H9 (cell line): ENCODE measurements around the gene THY1. TPM values are rescaled to one million over a fixed set of nuclear protein-coding genes. Genes with fewer than 3 reads are reported as not detected.

Experiments
- DNase-seq: peaks from one replicate; pipeline ENCODE4 v3.0.0-alpha.2; 2017
- H2AFZ ChIP-seq: one replicate; pipeline ENCODE4 v1.6.1; 2013; ENCODE audit warnings: mild to moderate bottlenecking, low read length, control low read depth, moderate library complexity
- H2AK5ac ChIP-seq: 2 replicates; pipeline ENCODE4 v1.6.1; 2013; ENCODE audit warnings: low read length, control low read depth, mixed read lengths; ENCODE audit not compliant: insufficient read length
- H2BK120ac ChIP-seq: one replicate; pipeline ENCODE4 v1.6.1; 2013; ENCODE audit warnings: low read depth, mild to moderate bottlenecking, low read length, control low read depth, inconsistent platforms; ENCODE audit not compliant: poor library complexity, severe bottlenecking
- H2BK12ac ChIP-seq: 2 replicates; pipeline ENCODE4 v1.6.1; 2013; ENCODE audit warnings: low read length, control low read depth, mixed read lengths, low read depth; ENCODE audit not compliant: insufficient read length
- H2BK15ac ChIP-seq: 2 replicates; pipeline ENCODE4 v1.6.1; 2013; ENCODE audit warnings: low read depth, low read length, control low read depth
- H2BK20ac ChIP-seq: one replicate; pipeline ENCODE4 v1.6.1; 2013; ENCODE audit warnings: low read depth, mild to moderate bottlenecking, low read length, control low read depth, inconsistent platforms; ENCODE audit not compliant: poor library complexity, severe bottlenecking
- H2BK5ac ChIP-seq: 2 replicates; pipeline ENCODE4 v1.6.1; 2013; ENCODE audit warnings: low read length, control low read depth, mixed read lengths; ENCODE audit not compliant: insufficient read length
- H3K14ac ChIP-seq: 2 replicates; pipeline ENCODE4 v1.6.1; 2013; ENCODE audit warnings: low read length, control low read depth; ENCODE audit not compliant: insufficient read depth
- H3K18ac ChIP-seq: 2 replicates; pipeline ENCODE4 v1.6.1; 2013; ENCODE audit warnings: low read depth, mild to moderate bottlenecking, mixed read lengths, low read length, control low read depth; ENCODE audit not compliant: insufficient read length
- H3K23ac ChIP-seq: 2 replicates; pipeline ENCODE4 v1.6.1; 2013; ENCODE audit warnings: low read length, control low read depth, mixed read lengths, low read depth; ENCODE audit not compliant: insufficient read length
- H3K23me2 ChIP-seq: 2 replicates; pipeline ENCODE4 v1.6.1; 2013; ENCODE audit warnings: low read depth, mild to moderate bottlenecking, mixed read lengths, low read length, control low read depth; ENCODE audit not compliant: insufficient read length, poor library complexity, severe bottlenecking
- H3K27ac ChIP-seq: 2 replicates; pipeline ENCODE4 v1.5.1; 2013; ENCODE audit warnings: low read length, control low read depth, mixed read lengths, low read depth; ENCODE audit not compliant: insufficient read length
- H3K27me3 ChIP-seq: 2 replicates; pipeline ENCODE4 v1.6.1; 2013; ENCODE audit warnings: low read length, control low read depth, inconsistent platforms; ENCODE audit not compliant: insufficient read depth
- H3K4ac ChIP-seq: 2 replicates; pipeline ENCODE4 v1.6.1; 2013; ENCODE audit warnings: low read depth, mild to moderate bottlenecking, control low read depth, inconsistent platforms, low read length, moderate library complexity
- H3K4me1 ChIP-seq: 2 replicates; pipeline ENCODE4 v1.6.1; 2013; ENCODE audit warnings: low read length, control low read depth, inconsistent platforms; ENCODE audit not compliant: insufficient read depth
- H3K4me2 ChIP-seq: 2 replicates; pipeline ENCODE4 v1.6.1; 2013; ENCODE audit warnings: low read length, control low read depth, mixed read lengths; ENCODE audit not compliant: insufficient read length, insufficient read depth
- H3K56ac ChIP-seq: 2 replicates; pipeline ENCODE4 v1.6.1; 2013; ENCODE audit warnings: low read depth, mild to moderate bottlenecking, mixed read lengths, low read length, control low read depth; ENCODE audit not compliant: insufficient read length
- H3K79me1 ChIP-seq: 2 replicates; pipeline ENCODE4 v1.6.1; 2013; ENCODE audit warnings: low read depth, mild to moderate bottlenecking, moderate library complexity, low read length, control low read depth, inconsistent platforms; ENCODE audit not compliant: insufficient read depth, poor library complexity, severe bottlenecking
- H3K79me2 ChIP-seq: 2 replicates; pipeline ENCODE4 v1.6.1; 2013; ENCODE audit warnings: low read length, control low read depth, inconsistent platforms; ENCODE audit not compliant: insufficient read depth
- H3K9ac ChIP-seq: 2 replicates; pipeline ENCODE4 v1.6.1; 2013; ENCODE audit warnings: low read length, control low read depth, mixed read lengths; ENCODE audit not compliant: insufficient read length; ENCODE audit errors: extremely low read depth
- H3K9me3 ChIP-seq: one replicate; pipeline ENCODE4 v1.6.1; 2013; ENCODE audit warnings: low read depth, low read length, inconsistent platforms; ENCODE audit not compliant: control insufficient read depth
- H3T11ph ChIP-seq: one replicate; pipeline ENCODE4 v1.6.1; 2013; ENCODE audit warnings: mild to moderate bottlenecking, low read length, control low read depth, inconsistent platforms
- H4K20me1 ChIP-seq: one replicate; pipeline ENCODE4 v1.6.1; 2013; ENCODE audit not compliant: control insufficient read depth, insufficient read length, insufficient read depth
- H4K5ac ChIP-seq: 2 replicates; pipeline ENCODE4 v1.6.1; 2013; ENCODE audit warnings: low read depth, mild to moderate bottlenecking, mixed read lengths, low read length, control low read depth; ENCODE audit not compliant: insufficient read length
- H4K8ac ChIP-seq: replicated peaks from 2 replicates; pipeline ENCODE4 v1.6.1; 2013; ENCODE audit warnings: low read length, control low read depth, mixed read lengths, low read depth; ENCODE audit not compliant: insufficient read length
- H4K91ac ChIP-seq: 2 replicates; pipeline ENCODE4 v1.6.1; 2013; ENCODE audit warnings: low read depth, mild to moderate bottlenecking, moderate library complexity, mixed read lengths, low read length, control low read depth; ENCODE audit not compliant: insufficient read length
- H3K27ac Mint-ChIP-seq, 3 experiments: 2 replicates in 2 of 3; 3 replicates in 1 of 3; pipeline ENCODE4 v1.8.0; 2020 to 2021; ENCODE audit warnings: mixed read lengths in 3 of 3, mild to moderate bottlenecking in 1 of 3, moderate library complexity in 1 of 3
- H3K27me3 Mint-ChIP-seq: 2 replicates; pipeline ENCODE4 v1.8.0; 2021; ENCODE audit warnings: low read depth, mild to moderate bottlenecking, moderate library complexity, mixed read lengths
- H3K36me3 Mint-ChIP-seq, 3 experiments: 2 replicates in 2 of 3; 3 replicates in 1 of 3; pipeline ENCODE4 v1.8.0; 2020 to 2021; ENCODE audit warnings: low read depth in 3 of 3, mixed read lengths in 3 of 3; ENCODE audit not compliant: insufficient read depth in 1 of 3
- H3K4me1 Mint-ChIP-seq, 2 experiments: 2 replicates each; pipeline ENCODE4 v1.8.0; 2020; ENCODE audit warnings: mixed read lengths in 2 of 2
- H3K4me3 Mint-ChIP-seq, 2 experiments: 2 replicates in 1 of 2; 3 replicates in 1 of 2; pipeline ENCODE4 v1.8.0; 2020 to 2021; ENCODE audit warnings: mild to moderate bottlenecking in 2 of 2, mixed read lengths in 2 of 2, moderate library complexity in 1 of 2
- H3K9me3 Mint-ChIP-seq, 2 experiments: 2 replicates in 1 of 2; 3 replicates in 1 of 2; pipeline ENCODE4 v1.8.0; 2020; ENCODE audit warnings: mild to moderate bottlenecking in 2 of 2, mixed read lengths in 2 of 2, moderate library complexity in 1 of 2
- WGBS: extraction: QIAGEN DNeasy Blood & Tissue Kit; methylation state at CpG from one replicate; pipeline ENCODE4 v1.1.7; 2013; ENCODE audit warnings: missing lambda C conversion rate, low lambda C conversion rate, mixed read lengths; ENCODE audit not compliant: insufficient read length; ENCODE audit errors: extremely low coverage; 5-methylcytosine and 5-hydroxymethylcytosine counted together
- total RNA-seq: library from RNA; stranded (reverse); gene quantifications from 2 replicates; pipeline ENCODE4 v1.2.1, GENCODE V29; 2021
- TF ChIP-seq, protein P1 (sequence below): fragments of 200-600 bp; sonication (generic); conservative IDR thresholded peaks from 3 replicates; pipeline ENCODE4 v1.8.0; 2021; ENCODE audit warnings: antibody characterized with exemption, mild to moderate bottlenecking

The THY1 gene
- total RNA-seq, 1 experiment from 2014 or later, result 176 TPM

DNA sequence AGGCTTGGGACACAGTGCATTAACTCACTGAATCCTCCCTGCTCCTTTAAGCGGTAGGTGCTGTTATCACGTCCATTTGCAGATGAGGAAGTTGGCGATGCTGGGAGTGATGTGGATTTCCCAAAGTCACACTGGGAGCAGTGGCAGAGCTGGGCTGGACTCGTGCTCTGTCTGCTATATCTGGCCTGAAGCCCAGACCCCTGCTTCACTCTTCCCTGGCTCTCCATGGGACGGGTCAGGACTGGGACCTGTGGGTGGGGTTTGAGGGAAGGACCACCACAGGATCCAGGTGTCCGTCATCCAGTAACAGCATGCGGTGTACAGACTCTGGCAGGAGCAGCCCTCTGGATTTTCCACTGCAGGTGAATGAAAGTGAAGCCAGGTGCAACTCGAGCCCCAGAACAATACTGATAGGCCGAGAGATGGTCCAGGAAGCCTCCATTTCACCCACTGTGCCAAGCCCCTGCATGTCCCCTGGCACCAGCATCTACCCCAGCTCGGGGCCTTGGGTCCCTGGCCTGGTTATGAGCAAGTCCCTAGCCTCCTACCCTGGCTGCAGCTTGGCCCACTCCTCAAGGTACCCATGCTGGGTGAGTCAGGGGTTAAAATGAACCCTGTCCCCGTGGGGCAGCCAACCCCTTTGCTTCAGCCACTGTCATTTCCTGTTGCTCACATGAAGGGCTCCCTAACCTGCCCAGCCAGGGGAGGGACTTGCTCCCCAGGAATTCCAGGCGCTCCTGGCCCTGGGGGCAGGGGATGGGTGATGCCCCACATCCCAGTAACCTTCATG, 45.7 kb downstream of the THY1 start:
- H3K56ac ChIP-seq, result no peak overlapping the region
- H2BK12ac ChIP-seq, result no peak overlapping the region
- H3K27me3 ChIP-seq, result peaks cover 3% of the 10 kb centered on the region; the same call in 1 of the 2 replicates
- Mint-ChIP-seq H3K27ac (peak overlapping the region in 2 of 3 experiments; percentile 52 to 90; a peak in 3 of 7 replicates), H3K27me3 (peaks cover 15% of the 10 kb centered on the region), H3K9me3 (no peaks in the 10 kb centered on the region; a peak in 1 of 5 replicates), H3K4me3 (no peak overlapping the region), H3K4me1 (peaks cover 60 to 70% of the 10 kb centered on the region in 2 experiments), H3K36me3 (peaks cover 0 to 3% (median 0%) of the 10 kb centered on the region in 3 experiments; a peak in 1 of 7 replicates)
- no peak overlapping the region for H2BK15ac ChIP-seq
- H4K8ac ChIP-seq, result no peak overlapping the region
- no peak overlapping the region for H4K5ac ChIP-seq
- no peaks in the 10 kb centered on the region for H4K20me1 ChIP-seq
- no peaks in the 10 kb centered on the region for H3K9me3 ChIP-seq
- H3K4me1 ChIP-seq, result peaks cover 3% of the 10 kb centered on the region; the same call in 1 of the 2 replicates
- no peak overlapping the region for H2BK120ac ChIP-seq
- H3K4ac ChIP-seq, result no peak overlapping the region
- no peak overlapping the region for H3K4me2 ChIP-seq
- no peaks in the 10 kb centered on the region for H3K79me1 ChIP-seq
- no peak overlapping the region for H2BK20ac ChIP-seq
- peaks cover 15% of the 10 kb centered on the region for H3K23me2 ChIP-seq
- TF ChIP-seq, protein P1, sequence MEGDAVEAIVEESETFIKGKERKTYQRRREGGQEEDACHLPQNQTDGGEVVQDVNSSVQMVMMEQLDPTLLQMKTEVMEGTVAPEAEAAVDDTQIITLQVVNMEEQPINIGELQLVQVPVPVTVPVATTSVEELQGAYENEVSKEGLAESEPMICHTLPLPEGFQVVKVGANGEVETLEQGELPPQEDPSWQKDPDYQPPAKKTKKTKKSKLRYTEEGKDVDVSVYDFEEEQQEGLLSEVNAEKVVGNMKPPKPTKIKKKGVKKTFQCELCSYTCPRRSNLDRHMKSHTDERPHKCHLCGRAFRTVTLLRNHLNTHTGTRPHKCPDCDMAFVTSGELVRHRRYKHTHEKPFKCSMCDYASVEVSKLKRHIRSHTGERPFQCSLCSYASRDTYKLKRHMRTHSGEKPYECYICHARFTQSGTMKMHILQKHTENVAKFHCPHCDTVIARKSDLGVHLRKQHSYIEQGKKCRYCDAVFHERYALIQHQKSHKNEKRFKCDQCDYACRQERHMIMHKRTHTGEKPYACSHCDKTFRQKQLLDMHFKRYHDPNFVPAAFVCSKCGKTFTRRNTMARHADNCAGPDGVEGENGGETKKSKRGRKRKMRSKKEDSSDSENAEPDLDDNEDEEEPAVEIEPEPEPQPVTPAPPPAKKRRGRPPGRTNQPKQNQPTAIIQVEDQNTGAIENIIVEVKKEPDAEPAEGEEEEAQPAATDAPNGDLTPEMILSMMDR, result no peak
- no CpG with 5 or more reads among the region's 12 CpGs for WGBS
- H4K91ac ChIP-seq, result no peak overlapping the region
- DNase-seq, result no peak
- H2AK5ac ChIP-seq, result no peak overlapping the region
- H3K79me2 ChIP-seq, result no peaks in the 10 kb centered on the region
- H3K9ac ChIP-seq, result no peak overlapping the region
- H3T11ph ChIP-seq, result no peak overlapping the region
- H3K27ac ChIP-seq, result no peak overlapping the region
- H3K14ac ChIP-seq, result no peak overlapping the region
- H2BK5ac ChIP-seq, result no peak overlapping the region
- H3K23ac ChIP-seq, result no peak overlapping the region
- peak overlapping the region; percentile 18 for H3K18ac ChIP-seq
- no peak overlapping the region for H2AFZ ChIP-seq
